ENCODE results near the gene MRPL51.

- no peak for TF ChIP-seq CTCF (IDR thresholded peaks at IDR 0.05; ENCODE audit: borderline replicate concordance, extremely low read depth, low read length, poor library complexity, severe bottlenecking)
- no peak for TF ChIP-seq EZH2 (IDR thresholded peaks at IDR 0.05; ENCODE audit: borderline replicate concordance, low read depth, low read length, severe bottlenecking)
Observed at GRCh38 chr12:6527711-6528110, 34.6 kb upstream of the MRPL51 start.

Measured in DND-41 (cell line).